22Rv1 (cell line): Measurements from ENCODE around the gene TMEM147.

Experiments used
- CTCF ChIP-seq: fragments of 450-650 bp; IDR thresholded peaks from 2 replicates; pipeline ENCODE4 v1.5.1; 2017; ENCODE audit warnings: mild to moderate bottlenecking
- ZFX ChIP-seq: fragments of 450-650 bp; IDR thresholded peaks from 2 replicates; pipeline ENCODE4 v1.6.1; 2017; ENCODE audit warnings: antibody characterized with exemption, borderline replicate concordance

- TF ChIP-seq CTCF = no peak
- TF ChIP-seq ZFX = no peak
Measured at GRCh38 chr19:35508129-35508528, 37.3 kb upstream of the TMEM147 start.
